WTC11 (cell line): ENCODE results near the gene RSPH3. TPM values are rescaled to one million over a fixed set of nuclear protein-coding genes. Genes with fewer than 3 reads are reported as not detected.

ENCODE experiments used
- ATAC-seq: fragments of 200-7000 bp; cut with Tn5 transposase; 2 replicates; pipeline ENCODE4 v1.10.0; 2021; ENCODE audit warnings: mild to moderate bottlenecking, moderate library complexity
- CTCF ChIA-PET: fragments of 300-600 bp; sonication (Branson Sonifier 250); formaldehyde crosslinking; loops from one replicate; lab custom pipeline; 2021; ENCODE audit warnings: antibody characterized with exemption; lab: Charles Lee
- POLR2A ChIA-PET: fragments of 350-600 bp; sonication (Branson Sonifier 250); formaldehyde crosslinking; loops from one replicate; lab custom pipeline; 2021; ENCODE audit warnings: antibody characterized with exemption; lab: Charles Lee
- DNase-seq: peaks from one replicate; pipeline ENCODE4 v3.0.0; 2021; ENCODE audit warnings: low spot score
- H3K27ac Mint-ChIP-seq: 2 replicates; pipeline ENCODE4 v1.8.0; 2021; ENCODE audit warnings: mixed read lengths
- H3K27me3 Mint-ChIP-seq: 2 replicates; pipeline ENCODE4 v1.8.0; 2021; ENCODE audit warnings: low read depth, mild to moderate bottlenecking, moderate library complexity, mixed read lengths
- H3K36me3 Mint-ChIP-seq: 2 replicates; pipeline ENCODE4 v1.8.0; 2021; ENCODE audit warnings: mixed read lengths
- H3K4me1 Mint-ChIP-seq: 2 replicates; pipeline ENCODE4 v1.8.0; 2022; ENCODE audit warnings: mixed read lengths
- H3K4me3 Mint-ChIP-seq: 2 replicates; pipeline ENCODE4 v1.8.0; 2021; ENCODE audit warnings: mild to moderate bottlenecking, moderate library complexity, mixed read lengths
- H3K9me3 Mint-ChIP-seq: 2 replicates; pipeline ENCODE4 v1.8.0; 2021; ENCODE audit warnings: mixed read lengths
- HMGA2 ChIP-seq: fragments of 250-450 bp; sonication (Bioruptor Pico); IDR thresholded peaks from 2 replicates; pipeline ENCODE4 v1.4.0; 2021; ENCODE audit warnings: mild to moderate bottlenecking, moderate library complexity
- JAZF1 ChIP-seq: fragments of 250-450 bp; sonication (Bioruptor Pico); IDR thresholded peaks from 2 replicates; pipeline ENCODE4 v1.9.0; 2021; ENCODE audit warnings: moderate library complexity, mild to moderate bottlenecking, inconsistent platforms
- MYBL2 ChIP-seq: sonication (generic); formaldehyde crosslinking; IDR thresholded peaks from 2 replicates; pipeline ENCODE4 v1.8.1; 2023; ENCODE audit warnings: mild to moderate bottlenecking, moderate library complexity, missing genetic modification reagents
- NFATC4 ChIP-seq: fragments of 250-450 bp; sonication (Bioruptor Pico); IDR thresholded peaks from 2 replicates; pipeline ENCODE4 v1.9.0; 2021; ENCODE audit warnings: mild to moderate bottlenecking
- ZNF121 ChIP-seq: sonication (generic); formaldehyde crosslinking; IDR thresholded peaks from 2 replicates; pipeline ENCODE4 v1.8.0; 2023; ENCODE audit warnings: missing genetic modification reagents
- ZNF317 ChIP-seq: sonication (generic); formaldehyde crosslinking; IDR thresholded peaks from 2 replicates; pipeline ENCODE4 v1.8.1; 2023; ENCODE audit warnings: low read depth, mild to moderate bottlenecking, moderate library complexity, missing genetic modification reagents, borderline replicate concordance
- ZNF396 ChIP-seq: fragments of 250-450 bp; sonication (Bioruptor Pico); IDR thresholded peaks from 2 replicates; pipeline ENCODE4 v1.8.0; 2021; ENCODE audit warnings: mild to moderate bottlenecking, moderate library complexity, borderline replicate concordance
- total RNA-seq: library from RNA; stranded (reverse); gene quantifications from 3 replicates; pipeline ENCODE4 v1.2.3, GENCODE V29; 2021
- TF ChIP-seq, protein P1 (sequence below): sonication (generic); formaldehyde crosslinking; IDR thresholded peaks from 2 replicates; pipeline ENCODE4 v1.8.1; 2023; ENCODE audit warnings: mild to moderate bottlenecking, missing genetic modification reagents, borderline replicate concordance
- TF ChIP-seq, protein P2 (sequence below): sonication (generic); formaldehyde crosslinking; IDR thresholded peaks from 2 replicates; pipeline ENCODE4 v1.8.1; 2022; ENCODE audit warnings: low read depth, missing genetic modification reagents, borderline replicate concordance
- TF ChIP-seq, protein P3 (sequence below): sonication (generic); formaldehyde crosslinking; IDR thresholded peaks from 2 replicates; pipeline ENCODE4 v1.8.1; 2022; ENCODE audit warnings: mild to moderate bottlenecking, moderate library complexity, missing genetic modification reagents
- TF ChIP-seq, protein P4 (sequence below): fragments of 200-600 bp; IDR thresholded peaks from 2 replicates; pipeline ENCODE4 v1.8.0; 2022; ENCODE audit warnings: antibody characterized with exemption
- TF ChIP-seq, protein P5 (sequence below): fragments of 250-450 bp; sonication (Bioruptor Pico); IDR thresholded peaks from 2 replicates; pipeline ENCODE4 v1.9.0; 2021; ENCODE audit warnings: mild to moderate bottlenecking

Gene RSPH3
- total RNA-seq, 1 experiment from 2014 or later: 3.2 TPM

DNA sequence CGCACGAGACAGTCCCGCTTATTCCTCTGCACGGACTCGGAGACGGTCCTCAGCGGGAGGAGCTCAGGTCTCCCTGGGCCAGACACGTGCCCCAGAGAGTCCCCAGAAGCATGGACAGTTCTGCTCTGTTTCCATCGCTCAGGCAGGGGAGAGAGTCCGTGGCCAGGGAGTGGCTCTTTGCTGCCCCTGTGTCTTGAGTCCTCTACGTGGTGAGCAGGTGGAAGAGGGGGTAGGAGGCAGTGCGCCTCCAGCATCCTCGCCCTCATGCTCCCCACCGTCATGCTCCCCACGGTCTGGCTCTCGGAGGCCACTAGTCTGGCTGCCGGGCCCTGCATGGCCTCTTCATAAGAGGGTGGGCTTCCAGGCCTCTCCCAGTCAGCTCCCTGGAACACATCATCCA lies 35.9 kb upstream of the RSPH3 start (continued):
- TF ChIP-seq, protein P1, sequence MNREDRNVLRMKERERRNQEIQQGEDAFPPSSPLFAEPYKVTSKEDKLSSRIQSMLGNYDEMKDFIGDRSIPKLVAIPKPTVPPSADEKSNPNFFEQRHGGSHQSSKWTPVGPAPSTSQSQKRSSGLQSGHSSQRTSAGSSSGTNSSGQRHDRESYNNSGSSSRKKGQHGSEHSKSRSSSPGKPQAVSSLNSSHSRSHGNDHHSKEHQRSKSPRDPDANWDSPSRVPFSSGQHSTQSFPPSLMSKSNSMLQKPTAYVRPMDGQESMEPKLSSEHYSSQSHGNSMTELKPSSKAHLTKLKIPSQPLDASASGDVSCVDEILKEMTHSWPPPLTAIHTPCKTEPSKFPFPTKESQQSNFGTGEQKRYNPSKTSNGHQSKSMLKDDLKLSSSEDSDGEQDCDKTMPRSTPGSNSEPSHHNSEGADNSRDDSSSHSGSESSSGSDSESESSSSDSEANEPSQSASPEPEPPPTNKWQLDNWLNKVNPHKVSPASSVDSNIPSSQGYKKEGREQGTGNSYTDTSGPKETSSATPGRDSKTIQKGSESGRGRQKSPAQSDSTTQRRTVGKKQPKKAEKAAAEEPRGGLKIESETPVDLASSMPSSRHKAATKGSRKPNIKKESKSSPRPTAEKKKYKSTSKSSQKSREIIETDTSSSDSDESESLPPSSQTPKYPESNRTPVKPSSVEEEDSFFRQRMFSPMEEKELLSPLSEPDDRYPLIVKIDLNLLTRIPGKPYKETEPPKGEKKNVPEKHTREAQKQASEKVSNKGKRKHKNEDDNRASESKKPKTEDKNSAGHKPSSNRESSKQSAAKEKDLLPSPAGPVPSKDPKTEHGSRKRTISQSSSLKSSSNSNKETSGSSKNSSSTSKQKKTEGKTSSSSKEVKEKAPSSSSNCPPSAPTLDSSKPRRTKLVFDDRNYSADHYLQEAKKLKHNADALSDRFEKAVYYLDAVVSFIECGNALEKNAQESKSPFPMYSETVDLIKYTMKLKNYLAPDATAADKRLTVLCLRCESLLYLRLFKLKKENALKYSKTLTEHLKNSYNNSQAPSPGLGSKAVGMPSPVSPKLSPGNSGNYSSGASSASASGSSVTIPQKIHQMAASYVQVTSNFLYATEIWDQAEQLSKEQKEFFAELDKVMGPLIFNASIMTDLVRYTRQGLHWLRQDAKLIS (CRISPR knock-in tag): no peak
- TF ChIP-seq ZNF317 (CRISPR knock-in tag): no peak
- no peak for TF ChIP-seq MYBL2 (CRISPR knock-in tag)
- TF ChIP-seq, protein P2, sequence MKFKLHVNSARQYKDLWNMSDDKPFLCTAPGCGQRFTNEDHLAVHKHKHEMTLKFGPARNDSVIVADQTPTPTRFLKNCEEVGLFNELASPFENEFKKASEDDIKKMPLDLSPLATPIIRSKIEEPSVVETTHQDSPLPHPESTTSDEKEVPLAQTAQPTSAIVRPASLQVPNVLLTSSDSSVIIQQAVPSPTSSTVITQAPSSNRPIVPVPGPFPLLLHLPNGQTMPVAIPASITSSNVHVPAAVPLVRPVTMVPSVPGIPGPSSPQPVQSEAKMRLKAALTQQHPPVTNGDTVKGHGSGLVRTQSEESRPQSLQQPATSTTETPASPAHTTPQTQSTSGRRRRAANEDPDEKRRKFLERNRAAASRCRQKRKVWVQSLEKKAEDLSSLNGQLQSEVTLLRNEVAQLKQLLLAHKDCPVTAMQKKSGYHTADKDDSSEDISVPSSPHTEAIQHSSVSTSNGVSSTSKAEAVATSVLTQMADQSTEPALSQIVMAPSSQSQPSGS (CRISPR knock-in tag): no peak
- TF ChIP-seq ZNF396: no peak
- TF ChIP-seq NFATC4 (CRISPR knock-in tag): no peak
- no peak for TF ChIP-seq ZNF121 (CRISPR knock-in tag)
- TF ChIP-seq JAZF1 (CRISPR knock-in tag): no peak
- TF ChIP-seq, protein P3, sequence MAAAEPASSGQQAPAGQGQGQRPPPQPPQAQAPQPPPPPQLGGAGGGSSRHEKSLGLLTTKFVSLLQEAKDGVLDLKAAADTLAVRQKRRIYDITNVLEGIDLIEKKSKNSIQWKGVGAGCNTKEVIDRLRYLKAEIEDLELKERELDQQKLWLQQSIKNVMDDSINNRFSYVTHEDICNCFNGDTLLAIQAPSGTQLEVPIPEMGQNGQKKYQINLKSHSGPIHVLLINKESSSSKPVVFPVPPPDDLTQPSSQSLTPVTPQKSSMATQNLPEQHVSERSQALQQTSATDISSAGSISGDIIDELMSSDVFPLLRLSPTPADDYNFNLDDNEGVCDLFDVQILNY (CRISPR knock-in tag): no peak

DNA sequence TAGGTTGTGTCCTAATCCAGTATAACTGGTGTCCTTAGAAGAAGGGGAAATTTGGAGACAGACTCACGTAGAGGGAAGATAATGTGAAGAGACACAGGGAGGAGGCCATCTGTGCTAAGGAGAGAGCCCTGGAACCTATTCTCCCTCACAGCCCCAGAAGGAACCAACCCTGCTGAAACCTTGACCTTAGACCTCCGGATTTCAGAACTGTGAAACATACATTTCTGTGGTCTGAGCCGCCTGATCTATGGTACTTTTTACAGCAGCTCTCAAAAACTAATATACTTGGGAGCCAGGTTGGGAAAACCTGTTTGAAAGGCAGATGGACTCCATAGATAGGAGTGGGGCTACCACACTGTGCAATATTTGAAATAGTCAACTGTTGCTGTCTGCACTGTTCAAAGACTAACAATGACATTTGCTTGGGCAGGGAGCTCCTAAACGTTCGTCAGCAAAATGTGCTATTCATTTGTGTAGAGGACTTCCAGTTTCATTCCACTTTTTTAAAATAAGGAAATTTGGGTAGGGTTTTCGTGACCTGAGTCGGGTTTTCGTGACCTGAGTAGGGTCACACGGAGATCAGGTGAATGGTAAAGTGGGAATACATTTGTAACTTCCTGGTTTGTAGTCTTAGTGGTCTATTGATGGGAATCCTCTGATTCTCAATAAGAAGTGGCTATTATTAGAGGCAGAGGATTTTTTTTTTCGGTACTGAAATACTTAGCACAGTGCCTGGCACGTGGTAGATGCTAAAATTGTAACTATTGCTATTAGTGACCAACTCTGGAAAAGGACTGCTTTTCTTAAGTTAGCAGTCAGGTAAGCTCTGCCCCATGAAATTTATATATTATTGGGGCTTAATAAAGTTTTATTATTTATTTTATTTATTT lies 33.4 kb upstream of the RSPH3 start:
- Mint-ChIP-seq H3K9me3 (no peaks in the 10 kb centered on the region), H3K4me3 (no peak overlapping the region), H3K27me3 (no peaks in the 10 kb centered on the region), H3K4me1 (no peaks in the 10 kb centered on the region), H3K36me3 (no peaks in the 10 kb centered on the region), H3K27ac (no peak overlapping the region)
- ChIA-PET CTCF (interaction anchor here (0.9 to 2.1 kb wide), 2 partner anchors 9 to 76 kb away, joined by 7 read pairs; no protein-coding TSS in a partner anchor), POLR2A (no interaction called here)
- no peak for DNase-seq
- ATAC-seq: no peak
- 0 out of 2 replicates have a peak, but pooled peaks have one; percentile 24 for TF ChIP-seq HMGA2 (CRISPR knock-in tag)
- TF ChIP-seq, protein P4, sequence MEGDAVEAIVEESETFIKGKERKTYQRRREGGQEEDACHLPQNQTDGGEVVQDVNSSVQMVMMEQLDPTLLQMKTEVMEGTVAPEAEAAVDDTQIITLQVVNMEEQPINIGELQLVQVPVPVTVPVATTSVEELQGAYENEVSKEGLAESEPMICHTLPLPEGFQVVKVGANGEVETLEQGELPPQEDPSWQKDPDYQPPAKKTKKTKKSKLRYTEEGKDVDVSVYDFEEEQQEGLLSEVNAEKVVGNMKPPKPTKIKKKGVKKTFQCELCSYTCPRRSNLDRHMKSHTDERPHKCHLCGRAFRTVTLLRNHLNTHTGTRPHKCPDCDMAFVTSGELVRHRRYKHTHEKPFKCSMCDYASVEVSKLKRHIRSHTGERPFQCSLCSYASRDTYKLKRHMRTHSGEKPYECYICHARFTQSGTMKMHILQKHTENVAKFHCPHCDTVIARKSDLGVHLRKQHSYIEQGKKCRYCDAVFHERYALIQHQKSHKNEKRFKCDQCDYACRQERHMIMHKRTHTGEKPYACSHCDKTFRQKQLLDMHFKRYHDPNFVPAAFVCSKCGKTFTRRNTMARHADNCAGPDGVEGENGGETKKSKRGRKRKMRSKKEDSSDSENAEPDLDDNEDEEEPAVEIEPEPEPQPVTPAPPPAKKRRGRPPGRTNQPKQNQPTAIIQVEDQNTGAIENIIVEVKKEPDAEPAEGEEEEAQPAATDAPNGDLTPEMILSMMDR: no peak

DNA sequence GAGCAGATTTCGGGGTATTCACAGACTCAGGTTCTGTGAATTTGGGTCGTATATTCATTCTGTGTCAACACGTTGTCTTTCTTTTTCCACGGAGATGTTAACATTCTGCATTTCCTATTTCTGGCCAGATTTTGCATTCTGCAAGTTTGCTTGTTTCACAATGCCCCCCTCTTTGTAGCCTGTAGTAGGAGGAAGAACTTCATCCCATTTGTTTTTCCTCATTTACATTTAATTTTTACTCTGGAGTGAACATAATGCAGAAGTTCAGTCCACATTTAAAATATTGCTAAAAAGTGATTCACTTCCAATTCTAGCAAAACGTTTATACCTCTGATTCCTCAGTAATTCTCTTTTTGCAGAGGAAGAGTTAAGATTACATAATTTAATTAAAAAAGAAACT lies 31.8 kb upstream of the RSPH3 start:
- H3K4me1 Mint-ChIP-seq: no peaks in the 10 kb centered on the region
- DNase-seq (no peak), ATAC-seq (no peak)
- POLR2A ChIA-PET: no interaction called here
- H3K27me3 Mint-ChIP-seq: no peaks in the 10 kb centered on the region
- H3K36me3 Mint-ChIP-seq: no peaks in the 10 kb centered on the region
- H3K27ac Mint-ChIP-seq: no peak overlapping the region
- no peaks in the 10 kb centered on the region for H3K9me3 Mint-ChIP-seq
- no peak overlapping the region for H3K4me3 Mint-ChIP-seq
- CTCF ChIA-PET: interaction anchor here (2.1 kb wide), 1 partner anchor 10 kb away, joined by 7 read pairs; no protein-coding TSS in a partner anchor
- TF ChIP-seq, protein P5, sequence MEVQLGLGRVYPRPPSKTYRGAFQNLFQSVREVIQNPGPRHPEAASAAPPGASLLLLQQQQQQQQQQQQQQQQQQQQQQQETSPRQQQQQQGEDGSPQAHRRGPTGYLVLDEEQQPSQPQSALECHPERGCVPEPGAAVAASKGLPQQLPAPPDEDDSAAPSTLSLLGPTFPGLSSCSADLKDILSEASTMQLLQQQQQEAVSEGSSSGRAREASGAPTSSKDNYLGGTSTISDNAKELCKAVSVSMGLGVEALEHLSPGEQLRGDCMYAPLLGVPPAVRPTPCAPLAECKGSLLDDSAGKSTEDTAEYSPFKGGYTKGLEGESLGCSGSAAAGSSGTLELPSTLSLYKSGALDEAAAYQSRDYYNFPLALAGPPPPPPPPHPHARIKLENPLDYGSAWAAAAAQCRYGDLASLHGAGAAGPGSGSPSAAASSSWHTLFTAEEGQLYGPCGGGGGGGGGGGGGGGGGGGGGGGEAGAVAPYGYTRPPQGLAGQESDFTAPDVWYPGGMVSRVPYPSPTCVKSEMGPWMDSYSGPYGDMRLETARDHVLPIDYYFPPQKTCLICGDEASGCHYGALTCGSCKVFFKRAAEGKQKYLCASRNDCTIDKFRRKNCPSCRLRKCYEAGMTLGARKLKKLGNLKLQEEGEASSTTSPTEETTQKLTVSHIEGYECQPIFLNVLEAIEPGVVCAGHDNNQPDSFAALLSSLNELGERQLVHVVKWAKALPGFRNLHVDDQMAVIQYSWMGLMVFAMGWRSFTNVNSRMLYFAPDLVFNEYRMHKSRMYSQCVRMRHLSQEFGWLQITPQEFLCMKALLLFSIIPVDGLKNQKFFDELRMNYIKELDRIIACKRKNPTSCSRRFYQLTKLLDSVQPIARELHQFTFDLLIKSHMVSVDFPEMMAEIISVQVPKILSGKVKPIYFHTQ (CRISPR knock-in tag): no peak
